H1 (cell line): ENCODE measurements around the gene UNC5B. TPM values are rescaled to one million over a fixed set of nuclear protein-coding genes. Genes with fewer than 3 reads are reported as not detected.

ENCODE experiments used
- ASH2L ChIP-seq: fragments of 200-600, 300-600 bp; sonication (generic); IDR thresholded peaks from one replicate; pipeline ENCODE4 v1.7.1; 2017; ENCODE audit warnings: low read length
- BACH1 ChIP-seq: IDR thresholded peaks from 2 replicates; pipeline ENCODE4 v1.6.1; 2012; ENCODE audit warnings: low read length, improper control_type of control experiment
- CBX5 ChIP-seq: fragments of 300-800, 300-1000 bp; sonication (generic); IDR thresholded peaks from 2 replicates; pipeline ENCODE4 v1.7.1; 2016; ENCODE audit warnings: antibody characterized with exemption, low read length, low read depth
- CHD1 ChIP-seq: IDR thresholded peaks from 2 replicates; pipeline ENCODE4 v1.6.1; 2012; ENCODE audit warnings: low read depth, low read length, improper control_type of control experiment
- EGR1 ChIP-seq: IDR thresholded peaks from 2 replicates; pipeline ENCODE4 v1.6.1; 2011; ENCODE audit warnings: low read depth, low read length, borderline replicate concordance
- EP300 ChIP-seq, 2 experiments: IDR thresholded peaks; 1 replicate in 1 of 2; 2 replicates in 1 of 2; pipeline ENCODE4 v1.6.1; 2011 to 2012; ENCODE audit warnings: low read depth in 2 of 2, low read length in 2 of 2, mild to moderate bottlenecking in 2 of 2, borderline replicate concordance in 1 of 2, inconsistent platforms in 1 of 2, moderate library complexity in 1 of 2
- GABPA ChIP-seq: IDR thresholded peaks from 2 replicates; pipeline ENCODE4 v1.6.1; 2011; ENCODE audit warnings: mild to moderate bottlenecking, low read length, moderate library complexity, borderline replicate concordance; ENCODE audit not compliant: insufficient read depth
- HDAC6 ChIP-seq: IDR thresholded peaks from one replicate; pipeline ENCODE4 v1.7.1; 2012; ENCODE audit warnings: low read depth, mild to moderate bottlenecking, inconsistent platforms, low read length, moderate library complexity
- KDM1A ChIP-seq: fragments of 200-600, 300-600 bp; sonication (generic); IDR thresholded peaks from 2 replicates; pipeline ENCODE4 v1.7.1; 2016; ENCODE audit warnings: mild to moderate bottlenecking, low read length, borderline replicate concordance
- KDM4A ChIP-seq: IDR thresholded peaks from one replicate; pipeline ENCODE4 v1.7.1; 2012; ENCODE audit warnings: low read depth, mild to moderate bottlenecking, moderate library complexity, low read length, inconsistent platforms; ENCODE audit not compliant: severe bottlenecking
- KDM5A ChIP-seq: fragments of 200-600 bp; IDR thresholded peaks from 2 replicates; pipeline ENCODE4 v1.7.1; 2012; ENCODE audit warnings: mild to moderate bottlenecking, low read length, inconsistent platforms, mixed read lengths
- MAFK ChIP-seq: IDR thresholded peaks from 2 replicates; pipeline ENCODE4 v1.6.1; 2012; ENCODE audit warnings: low read depth, mild to moderate bottlenecking, improper control_type of control experiment, low read length
- NANOG ChIP-seq: IDR thresholded peaks from 2 replicates; pipeline ENCODE4 v1.6.1; 2011; ENCODE audit warnings: low read length, low read depth, mild to moderate bottlenecking, inconsistent platforms; ENCODE audit not compliant: insufficient read depth, poor library complexity, severe bottlenecking
- PHF8 ChIP-seq: fragments of 200-600 bp; sonication (generic); conservative IDR thresholded peaks from 2 replicates; pipeline ENCODE4 v1.7.1; 2012; ENCODE audit warnings: low read depth, mild to moderate bottlenecking, inconsistent platforms, low read length, moderate library complexity
- RBBP5 ChIP-seq: IDR thresholded peaks from 2 replicates; pipeline ENCODE4 v1.7.1; 2012; ENCODE audit warnings: low read depth, mild to moderate bottlenecking, inconsistent platforms, low read length, moderate library complexity, borderline replicate concordance
- SIN3A ChIP-seq, 2 experiments: IDR thresholded peaks in 1 of 2; conservative IDR thresholded peaks in 1 of 2; 2 replicates each; pipeline ENCODE4 v1.6.1; 2011 to 2012; ENCODE audit warnings: low read length in 2 of 2, improper control_type of control experiment in 1 of 2, low read depth in 1 of 2, mild to moderate bottlenecking in 1 of 2
- SIX5 ChIP-seq: IDR thresholded peaks from 2 replicates; pipeline ENCODE4 v1.6.1; 2011; ENCODE audit warnings: mild to moderate bottlenecking, low read depth, low read length
- TBP ChIP-seq: IDR thresholded peaks from 2 replicates; pipeline ENCODE4 v1.6.1; 2011; ENCODE audit warnings: low read depth, low read length, improper control_type of control experiment
- TEAD4 ChIP-seq: IDR thresholded peaks from 2 replicates; pipeline ENCODE4 v1.6.1; 2012; ENCODE audit warnings: low read depth, low read length, inconsistent platforms, mixed read lengths
- polyA plus RNA-seq, 7 experiments: library from polyadenylated mRNA; depleted of rRNA in 3 of 7; stranded (reverse) in 5 of 7; unstranded in 2 of 7; fragments of >200 nt in 5 of 7; fragments of 200-250 nt in 2 of 7; gene quantifications; 1 replicate in 5 of 7; 2 replicates in 1 of 7; 4 replicates in 1 of 7; pipeline versions ENCODE4 v1.2.1 to v1.2.3, GENCODE V29; 2011 to 2013; ENCODE audit warnings: missing spikeins in 2 of 7, mixed read lengths in 2 of 7
- total RNA-seq: library from RNA; stranded (reverse); fragmentation: NEBNext Ultra II Directional; extraction: Animal tissue kit (Norgen Biotek cat#: 25700); gene quantifications from 2 replicates; pipeline ENCODE4 v1.2.1, GENCODE V29; 2021
- TF ChIP-seq, protein P1 (sequence below): IDR thresholded peaks from 2 replicates; pipeline ENCODE4 v1.6.1; 2012; ENCODE audit warnings: low read length, inconsistent platforms
- TF ChIP-seq, protein P2 (sequence below): IDR thresholded peaks from 2 replicates; pipeline ENCODE4 v1.6.1; 2012; ENCODE audit warnings: inconsistent platforms

UNC5B gene
- total and polyA plus RNA-seq, 2 of the 8 experiments (the other 6 are each of a cell fraction or from before 2014, with no cell fraction given): 27.9 to 31.8 TPM

DNA sequence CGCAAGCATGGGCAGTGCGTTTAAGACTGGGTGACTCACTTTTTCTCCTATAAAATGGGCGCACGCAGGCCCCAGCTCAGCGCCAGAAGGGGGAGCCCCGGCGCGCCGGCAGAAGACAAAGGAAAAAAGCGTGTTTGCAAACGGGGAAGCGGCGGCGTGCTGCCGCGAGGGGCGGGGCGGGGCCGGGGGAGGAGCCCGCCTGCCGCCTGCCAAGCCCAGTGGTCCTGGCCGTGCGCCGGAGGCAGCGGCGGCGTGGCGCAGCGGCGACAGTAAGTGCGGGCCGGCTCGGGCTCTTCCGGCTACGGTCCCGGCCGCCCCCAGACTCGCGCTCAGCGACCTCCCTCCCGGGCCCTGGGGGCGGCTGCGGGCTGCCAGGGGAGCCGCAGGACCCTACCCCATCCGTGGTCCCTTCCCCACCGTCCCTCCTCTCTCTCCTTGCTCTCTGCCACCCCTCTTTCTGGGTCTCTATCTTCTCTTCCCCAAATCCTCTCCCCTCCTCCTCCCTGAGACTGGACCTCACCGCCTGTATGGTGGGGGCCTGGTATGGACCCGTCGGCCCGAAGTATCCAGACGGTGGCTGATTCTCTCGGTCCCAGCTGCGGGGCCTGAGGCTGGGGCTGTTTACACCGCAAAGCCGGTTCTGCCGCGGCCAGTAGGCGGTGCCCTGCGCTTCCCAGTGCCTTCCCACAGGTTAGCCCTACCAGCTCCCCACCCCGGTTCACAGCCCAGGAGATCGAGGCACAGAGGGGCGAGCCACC, 106.9 kb downstream of the UNC5B start, which contains the start of gene SLC29A3 (continued):
- TF ChIP-seq NANOG (no peak), GABPA (no peak), SIN3A (conservative IDR thresholded peaks at IDR 0.05 in 1 of 2, IDR thresholded peaks at IDR 0.05 in 1 of 2; ENCODE audit: low read depth in 1 of 2, low read length in 2 of 2) (peak in 1 of 2 experiments; percentile 28; a peak in 1 of 4 replicates), PHF8 (peak; percentile 69; the same call in 1 of the 2 replicates), TEAD4 (no peak), SIX5 (no peak), KDM4A (peak; percentile 83), HDAC6 (no peak), EP300 (IDR thresholded peaks at IDR 0.05; ENCODE audit: borderline replicate concordance in 1 of 2, low read depth in 2 of 2, low read length in 2 of 2) (no peak), MAFK (no peak), KDM5A (peak; percentile 56; the same call in 1 of the 2 replicates), EGR1 (no peak), ASH2L (no peak), KDM1A (peak; percentile 100), RBBP5 (peak; percentile 34; the same call in 1 of the 2 replicates), CHD1 (no peak), BACH1 (no peak), TBP (0 out of 2 replicates have a peak, but pooled peaks have one; percentile 18), CBX5 (no peak)
- TF ChIP-seq, protein P1, sequence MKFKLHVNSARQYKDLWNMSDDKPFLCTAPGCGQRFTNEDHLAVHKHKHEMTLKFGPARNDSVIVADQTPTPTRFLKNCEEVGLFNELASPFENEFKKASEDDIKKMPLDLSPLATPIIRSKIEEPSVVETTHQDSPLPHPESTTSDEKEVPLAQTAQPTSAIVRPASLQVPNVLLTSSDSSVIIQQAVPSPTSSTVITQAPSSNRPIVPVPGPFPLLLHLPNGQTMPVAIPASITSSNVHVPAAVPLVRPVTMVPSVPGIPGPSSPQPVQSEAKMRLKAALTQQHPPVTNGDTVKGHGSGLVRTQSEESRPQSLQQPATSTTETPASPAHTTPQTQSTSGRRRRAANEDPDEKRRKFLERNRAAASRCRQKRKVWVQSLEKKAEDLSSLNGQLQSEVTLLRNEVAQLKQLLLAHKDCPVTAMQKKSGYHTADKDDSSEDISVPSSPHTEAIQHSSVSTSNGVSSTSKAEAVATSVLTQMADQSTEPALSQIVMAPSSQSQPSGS: no peak
- TF ChIP-seq, protein P2, sequence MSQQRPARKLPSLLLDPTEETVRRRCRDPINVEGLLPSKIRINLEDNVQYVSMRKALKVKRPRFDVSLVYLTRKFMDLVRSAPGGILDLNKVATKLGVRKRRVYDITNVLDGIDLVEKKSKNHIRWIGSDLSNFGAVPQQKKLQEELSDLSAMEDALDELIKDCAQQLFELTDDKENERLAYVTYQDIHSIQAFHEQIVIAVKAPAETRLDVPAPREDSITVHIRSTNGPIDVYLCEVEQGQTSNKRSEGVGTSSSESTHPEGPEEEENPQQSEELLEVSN: no peak
